NB4 (cell line): ENCODE measurements around the gene TMEM259.

Source experiments
- DNase-seq: peaks from one replicate; pipeline ENCODE4 v3.0.0; 2010; ENCODE audit warnings: low read depth
- H3K4me3 ChIP-seq: one replicate; pipeline ENCODE4 v1.5.1; 2011; ENCODE audit warnings: mild to moderate bottlenecking, low read depth, low read length, moderate library complexity
- CTCF ChIP-seq: IDR thresholded peaks from one replicate; pipeline ENCODE4 v1.5.1; 2012; ENCODE audit warnings: low read depth, low read length
- MAX ChIP-seq: IDR thresholded peaks from 2 replicates; pipeline ENCODE4 v1.6.1; 2011; ENCODE audit warnings: low read depth, low read length
- MYC ChIP-seq: IDR thresholded peaks from 2 replicates; pipeline ENCODE4 v1.6.1; 2011; ENCODE audit warnings: low read depth, low read length
- POLR2A ChIP-seq: IDR thresholded peaks from 2 replicates; pipeline ENCODE4 v1.6.1; 2011; ENCODE audit warnings: mild to moderate bottlenecking; ENCODE audit not compliant: insufficient read length; ENCODE audit errors: extremely low read depth

TMEM259 gene

DNA sequence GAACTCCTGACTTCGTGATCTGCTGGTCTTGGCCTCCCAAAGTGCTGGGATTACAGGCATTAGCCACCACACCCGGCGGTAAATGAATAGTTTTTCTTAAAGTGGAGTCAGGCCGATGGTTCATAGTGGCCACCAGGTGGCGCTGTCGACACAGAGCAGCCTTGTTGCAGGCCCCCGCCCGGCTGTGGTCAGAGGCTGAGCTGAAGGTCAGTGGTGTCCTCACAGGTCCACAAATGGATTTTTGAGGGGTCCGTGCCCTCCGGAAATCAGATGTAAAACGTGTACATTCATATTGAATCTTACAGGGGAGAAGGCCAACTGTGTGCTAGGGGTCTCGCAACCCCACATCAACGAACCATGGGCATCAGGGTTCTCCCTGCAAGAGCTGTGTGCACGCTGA is 50.2 kb downstream of the TMEM259 start:
- TF ChIP-seq CTCF (peak; percentile 42), MAX (no peak), POLR2A (no peak), MYC (no peak)
- H3K4me3 ChIP-seq = no peak overlapping the region
- DNase-seq = peak; percentile 37

GRCh38 chr19:966485-967088 is 54.3 kb downstream of the TMEM259 start:
- TF ChIP-seq MAX = no peak
- no peak for TF ChIP-seq MYC
- no peak for TF ChIP-seq CTCF
- no peak for TF ChIP-seq POLR2A
- DNase-seq = no peak
- H3K4me3 ChIP-seq = no peak overlapping the region

DNA sequence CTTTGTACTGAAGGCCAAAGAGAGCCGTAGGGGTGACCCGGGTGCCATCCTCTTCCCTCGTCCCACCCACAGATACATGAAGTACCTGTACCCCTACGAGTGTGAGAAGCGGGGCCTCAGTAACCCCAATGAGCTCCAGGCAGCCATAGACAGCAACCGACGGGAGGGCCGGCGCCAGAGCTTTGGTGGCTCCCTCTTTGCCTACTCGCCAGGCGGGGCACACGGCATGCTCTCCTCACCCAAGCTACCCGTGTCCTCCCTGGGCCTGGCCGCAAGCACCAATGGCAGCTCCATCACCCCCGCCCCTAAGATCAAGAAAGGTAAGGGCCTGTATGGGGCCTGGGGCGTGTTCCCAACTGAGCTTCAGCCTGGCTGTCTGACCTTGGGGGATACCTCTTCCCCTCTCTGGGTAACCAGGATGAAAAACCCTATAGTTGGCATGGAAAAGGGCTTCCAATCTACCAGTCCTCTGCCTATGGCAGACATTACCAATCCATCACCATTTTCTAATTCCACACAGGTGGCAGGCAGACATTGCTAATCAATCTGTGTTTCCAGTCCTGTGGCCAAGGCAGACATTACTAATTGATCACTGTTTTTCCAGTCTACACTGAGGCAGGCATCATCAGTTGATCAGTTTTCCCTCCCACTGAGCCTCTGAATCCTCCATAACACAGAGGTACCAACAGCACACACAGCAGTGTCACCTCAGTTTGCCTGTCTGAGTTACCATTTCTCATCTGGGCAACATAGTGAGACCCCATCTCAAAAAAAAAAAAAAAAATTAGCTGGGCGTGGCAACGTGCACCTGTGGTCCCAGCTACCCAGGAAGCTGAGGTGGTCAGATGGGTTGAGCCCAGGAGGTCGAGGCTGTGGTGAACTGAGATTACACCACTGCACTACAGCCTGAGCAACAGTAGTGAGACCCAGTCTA is 55.9 kb downstream of the TMEM259 start:
- DNase-seq = no peak
- H3K4me3 ChIP-seq = no peak overlapping the region
- TF ChIP-seq POLR2A = no peak
- TF ChIP-seq MAX = no peak
- no peak for TF ChIP-seq MYC
- TF ChIP-seq CTCF = no peak

DNA sequence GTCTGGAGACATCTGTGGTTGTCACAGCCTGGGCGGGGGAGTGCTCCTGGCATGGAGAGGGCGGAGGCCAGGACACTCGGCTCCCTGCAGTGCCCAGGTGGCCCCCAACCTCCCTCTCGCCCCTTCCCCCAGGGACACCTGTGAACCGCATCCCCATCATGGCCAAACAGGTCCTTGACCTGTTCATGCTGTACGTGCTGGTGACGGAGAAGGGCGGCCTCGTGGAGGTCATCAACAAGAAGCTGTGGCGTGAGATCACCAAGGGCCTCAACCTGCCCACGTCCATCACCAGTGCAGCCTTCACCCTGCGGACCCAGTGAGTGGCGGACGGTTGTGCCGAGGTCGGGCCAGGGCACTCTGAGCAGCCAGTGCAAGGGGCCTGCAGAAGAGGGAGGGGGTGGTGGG is 56.8 kb downstream of the TMEM259 start:
- DNase-seq = no peak
- H3K4me3 ChIP-seq = no peak overlapping the region
- no peak for TF ChIP-seq MAX
- no peak for TF ChIP-seq POLR2A

DNA sequence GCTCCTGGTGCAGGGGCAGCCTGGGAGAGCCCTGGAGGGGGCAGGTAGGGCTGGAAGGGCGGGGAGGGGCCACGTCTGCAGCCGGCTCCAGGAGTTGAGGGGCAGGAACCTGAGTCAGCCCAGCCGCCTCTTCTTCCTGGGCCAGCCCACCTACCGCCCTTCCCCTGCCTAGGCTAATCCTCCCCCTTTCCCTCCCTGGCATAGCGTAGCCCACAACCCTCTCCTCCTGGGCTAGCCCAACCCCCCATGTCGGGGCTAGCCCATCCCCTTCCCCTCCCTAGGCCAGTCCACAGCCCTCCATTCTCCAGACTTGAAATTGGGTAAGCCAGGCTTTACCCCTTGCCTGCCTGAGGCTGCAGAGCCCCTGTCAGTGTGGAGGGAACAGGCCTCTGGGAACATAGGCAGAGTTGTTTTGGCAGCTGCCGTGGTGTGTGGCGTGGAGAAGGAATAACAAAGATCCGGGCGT is 57.4 kb downstream of the TMEM259 start:
- no peak overlapping the region for H3K4me3 ChIP-seq
- TF ChIP-seq MYC (no peak), CTCF (no peak), POLR2A (no peak), MAX (no peak)

More for the DNA sequence above, 57.4 kb downstream of the TMEM259 start:
- DNase-seq = no peak
